Dedifferentiated amniotic fluid mesenchymal stem cell (primary cell): ENCODE data around the gene SSC4D.
"Not testable (repeated sequence)": the region's sequence is repeated elsewhere in the genome, so short reads cannot be mapped to it uniquely, and the experiment has no call there.

Experiments
- DNase-seq: peaks from one replicate; pipeline ENCODE4 v3.0.0-alpha.2; 2016; ENCODE audit errors: extremely low spot score

Gene SSC4D

GRCh38 chr7:76421097-76421496, 11.6 kb upstream of the SSC4D start:
- DNase-seq = peak; percentile 90

GRCh38 chr7:76417654-76418310, 8.3 kb upstream of the SSC4D start:
- not testable (repeated sequence) for DNase-seq

- DNase-seq = no peak
Measured at GRCh38 chr7:76412249-76412648, 2.8 kb upstream of the SSC4D start.

- DNase-seq = no peak
Measured at GRCh38 chr7:76411626-76412025, 2.1 kb upstream of the SSC4D start.

- no peak for DNase-seq
Measured at GRCh38 chr7:76408121-76408560, 1.4 kb downstream of the SSC4D start.

GRCh38 chr7:76407718-76408117, 1.8 kb downstream of the SSC4D start:
- no peak for DNase-seq

GRCh38 chr7:76405738-76406137, 3.8 kb downstream of the SSC4D start:
- DNase-seq = no peak

GRCh38 chr7:76403780-76404494, 5.6 kb downstream of the SSC4D start:
- no peak for DNase-seq

- not testable (repeated sequence) for DNase-seq
Measured at GRCh38 chr7:76403097-76403496, 6.4 kb downstream of the SSC4D start.

- DNase-seq = no peak
Measured at GRCh38 chr7:76400248-76400647, 9.2 kb downstream of the SSC4D start.

GRCh38 chr7:76397409-76398183, 11.9 kb downstream of the SSC4D start:
- no peak for DNase-seq

GRCh38 chr7:76396864-76397263, 12.6 kb downstream of the SSC4D start:
- DNase-seq = no peak

GRCh38 chr7:76395965-76396726, 13.4 kb downstream of the SSC4D start:
- DNase-seq = no peak

- not testable (repeated sequence) for DNase-seq
Measured at GRCh38 chr7:76395605-76395964, 13.9 kb downstream of the SSC4D start.

GRCh38 chr7:76394957-76395356, 14.5 kb downstream of the SSC4D start:
- DNase-seq = no peak

GRCh38 chr7:76393116-76394031, 16.1 kb downstream of the SSC4D start:
- DNase-seq = peak; percentile 77

GRCh38 chr7:76392531-76393115, 16.9 kb downstream of the SSC4D start:
- DNase-seq = no peak

- DNase-seq = no peak
Measured at GRCh38 chr7:76390092-76390491, 19.4 kb downstream of the SSC4D start.

- DNase-seq = not testable (repeated sequence)
Measured at GRCh38 chr7:76387789-76388188, 21.7 kb downstream of the SSC4D start.

- no peak for DNase-seq
Measured at GRCh38 chr7:76386691-76387260, 22.7 kb downstream of the SSC4D start.
